ENCODE results near the gene TSC1. TPM values are rescaled to one million over a fixed set of nuclear protein-coding genes. Genes with fewer than 3 reads are reported as not detected.
"Not testable (repeated sequence)": the region's sequence is repeated elsewhere in the genome, so short reads cannot be mapped to it uniquely, and the experiment has no call there.

The TSC1 gene
- total RNA-seq, 2 donors from 2014 or later = 27.7 to 82.2 TPM

- no peak for DNase-seq (ENCODE audit: low spot score)
- no peaks in the 10 kb centered on the region for H3K27me3 ChIP-seq (replicated peaks; ENCODE audit: insufficient read depth)
These were observed 26.1 kb upstream of the TSC1 start for GRCh38 chr9:132970324-132971062.

GRCh38 chr9:132969783-132970182 is 25.4 kb upstream of the TSC1 start:
- H3K27me3 ChIP-seq (replicated peaks; ENCODE audit: insufficient read depth) = no peaks in the 10 kb centered on the region
- no peaks in the 10 kb centered on the region for H3K4me1 ChIP-seq (replicated peaks)
- no peak for TF ChIP-seq POLR2A (IDR thresholded peaks at IDR 0.05)
- no peak for TF ChIP-seq CTCF (IDR thresholded peaks at IDR 0.05)
- no peak for TF ChIP-seq POLR2AphosphoS5 (IDR thresholded peaks at IDR 0.05)
- no peaks in the 10 kb centered on the region for H3K36me3 ChIP-seq
- no peak overlapping the region for H3K4me3 ChIP-seq
- no peak for DNase-seq (ENCODE audit: low spot score)
- WGBS = 62% methylated on average over 7 of the region's 7 CpGs
- intact Hi-C loops (cut with DNase I) = loop anchor here (10.0 kb wide), 1 partner anchor 165 kb away; no protein-coding TSS in a partner anchor
- no peak overlapping the region for H3K27ac ChIP-seq
- no peaks in the 10 kb centered on the region for H3K9me3 ChIP-seq

More at GRCh38 chr9:132970324-132971062, 26.1 kb upstream of the TSC1 start:
- 81% methylated on average over 16 of the region's 16 CpGs for WGBS
- TF ChIP-seq POLR2A (IDR thresholded peaks at IDR 0.05) (no peak), POLR2AphosphoS5 (IDR thresholded peaks at IDR 0.05) (no peak), CTCF (IDR thresholded peaks at IDR 0.05) (no peak)
- intact Hi-C loops (cut with DNase I) = loop anchor here (10.0 kb wide), 1 partner anchor 166 kb away; no protein-coding TSS in a partner anchor
- no peak overlapping the region for H3K27ac ChIP-seq
- no peaks in the 10 kb centered on the region for H3K9me3 ChIP-seq
- H3K4me1 ChIP-seq (replicated peaks) = no peaks in the 10 kb centered on the region
- no peak overlapping the region for H3K4me3 ChIP-seq
- H3K36me3 ChIP-seq = no peaks in the 10 kb centered on the region

- DNase-seq (ENCODE audit: low spot score); intact Hi-C loops (cut with DNase I): not testable (repeated sequence)
- 98% methylated on average over 3 of the region's 3 CpGs for WGBS
These were observed 23.5 kb upstream of the TSC1 start for GRCh38 chr9:132967908-132968307.

GRCh38 chr9:132965478-132965877 is 21.1 kb upstream of the TSC1 start:
- Histone ChIP-seq H3K4me1 (replicated peaks) (no peaks in the 10 kb centered on the region), H3K9me3 (no peaks in the 10 kb centered on the region), H3K27me3 (replicated peaks; ENCODE audit: insufficient read depth) (no peaks in the 10 kb centered on the region), H3K36me3 (no peaks in the 10 kb centered on the region), H3K4me3 (no peak overlapping the region), H3K27ac (no peak overlapping the region)
- 88% methylated on average over 9 of the region's 9 CpGs for WGBS
- TF ChIP-seq POLR2AphosphoS5 (IDR thresholded peaks at IDR 0.05) (no peak), POLR2A (IDR thresholded peaks at IDR 0.05) (no peak), CTCF (IDR thresholded peaks at IDR 0.05) (no peak)
- intact Hi-C loops (cut with DNase I) = no loop called here
- no peak for DNase-seq (ENCODE audit: low spot score)

More at GRCh38 chr9:132967908-132968307, 23.5 kb upstream of the TSC1 start:
- H3K4me1 ChIP-seq (replicated peaks); H3K4me3 ChIP-seq; H3K27ac ChIP-seq; H3K27me3 ChIP-seq (replicated peaks; ENCODE audit: insufficient read depth); H3K36me3 ChIP-seq; H3K9me3 ChIP-seq: not testable (repeated sequence)

- 81% methylated on average over 6 of the region's 6 CpGs for WGBS
- DNase-seq (ENCODE audit: low spot score) = no peak
- Histone ChIP-seq H3K27ac (no peak overlapping the region), H3K36me3 (no peaks in the 10 kb centered on the region), H3K9me3 (no peaks in the 10 kb centered on the region), H3K4me1 (replicated peaks) (no peaks in the 10 kb centered on the region), H3K4me3 (no peak overlapping the region), H3K27me3 (replicated peaks; ENCODE audit: insufficient read depth) (no peaks in the 10 kb centered on the region)
- TF ChIP-seq CTCF (IDR thresholded peaks at IDR 0.05) (no peak), POLR2A (IDR thresholded peaks at IDR 0.05) (no peak), POLR2AphosphoS5 (IDR thresholded peaks at IDR 0.05) (no peak)
- intact Hi-C loops (cut with DNase I) = no loop called here
These were observed 16.6 kb upstream of the TSC1 start for GRCh38 chr9:132961002-132961401.

Measured in prostate gland (tissue), 2 donors.